Liver (tissue), 3 donors: ENCODE results near the gene MAPKBP1.

Experiments
- ATF3 ChIP-seq: IDR thresholded peaks from 2 replicates; pipeline ENCODE4 v1.6.1; 2016; ENCODE audit warnings: antibody characterized with exemption
- FOXA1 ChIP-seq: IDR thresholded peaks from 2 replicates; pipeline ENCODE4 v1.6.1; 2016; ENCODE audit warnings: antibody characterized with exemption
- FOXA2 ChIP-seq: IDR thresholded peaks from 2 replicates; pipeline ENCODE4 v1.6.1; 2016; ENCODE audit warnings: antibody characterized with exemption
- GABPA ChIP-seq, 2 donors: IDR thresholded peaks in 1 of 2; conservative IDR thresholded peaks in 1 of 2; 2 replicates each; pipeline ENCODE4 v1.6.1; 2016; ENCODE audit warnings: antibody characterized with exemption in 2 of 2, mild to moderate bottlenecking in 1 of 2, moderate library complexity in 1 of 2
- JUND ChIP-seq, 2 donors: IDR thresholded peaks; 2 replicates each; pipeline ENCODE4 v1.6.1; 2016; ENCODE audit warnings: antibody characterized with exemption in 2 of 2
- MAX ChIP-seq: IDR thresholded peaks from 2 replicates; pipeline ENCODE4 v1.6.1; 2016; ENCODE audit warnings: antibody characterized with exemption
- NR2F2 ChIP-seq: IDR thresholded peaks from 2 replicates; pipeline ENCODE4 v1.6.1; 2016; ENCODE audit warnings: antibody characterized with exemption
- RAD21 ChIP-seq, 2 donors: IDR thresholded peaks; 2 replicates each; pipeline ENCODE4 v1.6.1; 2016; ENCODE audit warnings: antibody characterized with exemption in 2 of 2, mild to moderate bottlenecking in 2 of 2
- SP1 ChIP-seq: IDR thresholded peaks from 2 replicates; pipeline ENCODE4 v1.6.1; 2018; ENCODE audit warnings: antibody characterized with exemption, mild to moderate bottlenecking
- TAF1 ChIP-seq: conservative IDR thresholded peaks from 2 replicates; pipeline ENCODE4 v1.6.1; 2016; ENCODE audit warnings: antibody characterized with exemption, mild to moderate bottlenecking
- YY1 ChIP-seq: IDR thresholded peaks from 2 replicates; pipeline ENCODE4 v1.6.1; 2016; ENCODE audit warnings: antibody characterized with exemption, mild to moderate bottlenecking
- TF ChIP-seq, protein P1 (sequence below): fragments of 150-350 bp; IDR thresholded peaks from 2 replicates; pipeline ENCODE4 v1.5.1; 2017; ENCODE audit warnings: improper control_type of control experiment, low read depth, low read length; ENCODE audit not compliant: missing input control
- donor health status: healthy.
- donor health status: healthy.

GRCh38 chr15:41778521-41778920 lies 4.2 kb downstream of the MAPKBP1 start:
- TF ChIP-seq FOXA1 (no peak), FOXA2 (no peak), TAF1 (no peak), MAX (no peak), ATF3 (no peak), YY1 (no peak), SP1 (no peak), GABPA (IDR thresholded peaks at IDR 0.05 in 1 of 2, conservative IDR thresholded peaks at IDR 0.05 in 1 of 2) (no peak), NR2F2 (no peak), RAD21 (IDR thresholded peaks at IDR 0.05) (no peak), JUND (IDR thresholded peaks at IDR 0.05) (no peak)
- TF ChIP-seq, protein P1, sequence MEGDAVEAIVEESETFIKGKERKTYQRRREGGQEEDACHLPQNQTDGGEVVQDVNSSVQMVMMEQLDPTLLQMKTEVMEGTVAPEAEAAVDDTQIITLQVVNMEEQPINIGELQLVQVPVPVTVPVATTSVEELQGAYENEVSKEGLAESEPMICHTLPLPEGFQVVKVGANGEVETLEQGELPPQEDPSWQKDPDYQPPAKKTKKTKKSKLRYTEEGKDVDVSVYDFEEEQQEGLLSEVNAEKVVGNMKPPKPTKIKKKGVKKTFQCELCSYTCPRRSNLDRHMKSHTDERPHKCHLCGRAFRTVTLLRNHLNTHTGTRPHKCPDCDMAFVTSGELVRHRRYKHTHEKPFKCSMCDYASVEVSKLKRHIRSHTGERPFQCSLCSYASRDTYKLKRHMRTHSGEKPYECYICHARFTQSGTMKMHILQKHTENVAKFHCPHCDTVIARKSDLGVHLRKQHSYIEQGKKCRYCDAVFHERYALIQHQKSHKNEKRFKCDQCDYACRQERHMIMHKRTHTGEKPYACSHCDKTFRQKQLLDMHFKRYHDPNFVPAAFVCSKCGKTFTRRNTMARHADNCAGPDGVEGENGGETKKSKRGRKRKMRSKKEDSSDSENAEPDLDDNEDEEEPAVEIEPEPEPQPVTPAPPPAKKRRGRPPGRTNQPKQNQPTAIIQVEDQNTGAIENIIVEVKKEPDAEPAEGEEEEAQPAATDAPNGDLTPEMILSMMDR: no peak
